KBM-7 (cell line): Measurements from ENCODE around the gene CASR.

ENCODE experiments used
- DNase-seq: peaks from one replicate; pipeline ENCODE4 v3.0.0-alpha.2; 2015
- in situ Hi-C: fragments of 300-500 bp; cut with MboI; formaldehyde crosslinking; loops from 2 replicates; pipeline ENCODE4 v1.14.3; 2020; ENCODE audit warnings: low sequenced_read_pairs, low pct_unique_long_range_greater_than_20kb, mixed read lengths

Gene CASR

GRCh38 chr3:122325769-122326168 lies 142.3 kb downstream of the CASR start:
- no peak for DNase-seq
- in situ Hi-C loops = no loop called here

DNA sequence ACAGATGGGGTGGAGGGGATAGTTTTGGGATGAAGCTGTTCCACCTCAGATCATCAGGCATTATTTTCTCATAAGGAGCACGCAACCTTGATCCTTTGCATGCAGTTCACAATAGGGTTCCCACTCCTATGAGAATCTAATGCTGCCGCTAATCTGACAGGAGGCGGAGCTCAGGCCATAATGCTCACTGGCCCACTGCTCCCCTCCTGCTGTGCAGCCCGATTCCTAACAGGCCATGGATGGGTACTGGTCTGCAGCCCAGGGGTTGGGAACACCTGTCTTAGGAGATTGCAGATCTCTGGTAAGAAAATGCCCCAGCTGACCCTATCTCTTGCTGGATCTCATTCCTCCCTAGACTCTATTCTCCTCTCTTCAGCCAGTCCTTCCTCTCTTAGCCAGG lies 148.4 kb downstream of the CASR start:
- DNase-seq = no peak
- in situ Hi-C loops = no loop called here

DNA sequence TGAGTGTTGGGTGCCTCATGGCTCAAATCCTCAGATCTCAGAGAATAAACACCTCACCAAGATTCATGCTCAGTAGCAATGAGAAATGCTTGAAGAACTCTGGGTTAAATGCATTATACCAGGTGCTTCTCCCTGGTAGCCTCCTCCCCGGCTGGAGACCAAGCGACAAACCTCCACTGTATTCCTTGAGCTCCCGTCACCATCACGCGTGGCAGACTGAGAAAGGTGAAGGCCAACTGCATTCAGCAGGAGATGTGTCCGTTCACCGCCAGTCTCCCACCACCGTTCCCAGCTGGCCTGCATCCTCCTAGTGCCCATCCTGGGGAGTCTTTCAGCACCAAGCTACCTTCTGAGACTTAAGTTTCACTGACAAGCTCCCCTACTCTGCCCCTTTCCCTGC lies 149.1 kb downstream of the CASR start:
- DNase-seq = no peak
- in situ Hi-C loops = no loop called here
